ENCODE results near the gene SORCS2. TPM values are rescaled to one million over a fixed set of nuclear protein-coding genes. Genes with fewer than 3 reads are reported as not detected.
A peak's percentile ranks its signal among the peaks of the same experiment; 100 is the strongest.

Gene SORCS2
- total RNA-seq, 1 donor from 2014 or later, result 29.5 TPM

DNA sequence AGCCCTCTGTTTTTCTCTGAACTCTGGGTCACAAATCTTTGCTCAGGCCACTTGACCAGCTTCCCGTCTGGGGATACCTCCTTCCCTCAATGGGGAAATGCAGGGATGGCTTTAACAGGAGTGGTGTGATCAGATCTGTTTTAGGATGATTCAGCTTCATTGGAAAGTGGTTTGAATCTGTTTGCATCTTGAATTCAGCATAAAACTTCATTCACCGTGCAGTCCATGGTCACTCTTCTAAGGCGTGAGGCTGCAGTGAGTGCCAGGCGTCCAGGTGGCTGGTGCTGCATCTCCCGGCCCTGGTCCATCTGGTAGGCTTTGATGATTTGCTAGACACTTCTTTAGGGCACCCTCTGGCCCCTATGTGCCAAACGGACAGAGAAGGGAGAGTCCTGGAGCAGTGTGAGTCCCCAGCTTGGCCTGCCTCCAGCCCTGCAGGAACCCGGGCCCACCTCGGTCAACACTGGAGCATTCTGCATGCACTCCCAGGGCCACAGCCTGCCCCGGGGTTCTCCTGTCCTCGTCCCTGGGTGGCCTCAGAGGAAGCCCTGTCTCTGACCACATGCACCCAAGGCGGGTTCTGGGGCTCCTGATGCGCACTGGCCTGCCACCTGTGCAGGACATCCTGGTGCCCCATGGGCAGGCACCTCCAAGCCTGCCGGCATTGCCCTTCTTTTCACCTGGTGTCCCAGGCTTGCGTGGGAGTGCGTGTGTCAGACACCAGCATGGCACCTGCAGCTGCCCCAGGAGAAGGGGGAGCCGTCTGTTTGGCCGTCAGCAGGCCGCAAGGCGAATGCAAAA is 493.9 kb downstream of the SORCS2 start:
- TF ChIP-seq, protein P1, sequence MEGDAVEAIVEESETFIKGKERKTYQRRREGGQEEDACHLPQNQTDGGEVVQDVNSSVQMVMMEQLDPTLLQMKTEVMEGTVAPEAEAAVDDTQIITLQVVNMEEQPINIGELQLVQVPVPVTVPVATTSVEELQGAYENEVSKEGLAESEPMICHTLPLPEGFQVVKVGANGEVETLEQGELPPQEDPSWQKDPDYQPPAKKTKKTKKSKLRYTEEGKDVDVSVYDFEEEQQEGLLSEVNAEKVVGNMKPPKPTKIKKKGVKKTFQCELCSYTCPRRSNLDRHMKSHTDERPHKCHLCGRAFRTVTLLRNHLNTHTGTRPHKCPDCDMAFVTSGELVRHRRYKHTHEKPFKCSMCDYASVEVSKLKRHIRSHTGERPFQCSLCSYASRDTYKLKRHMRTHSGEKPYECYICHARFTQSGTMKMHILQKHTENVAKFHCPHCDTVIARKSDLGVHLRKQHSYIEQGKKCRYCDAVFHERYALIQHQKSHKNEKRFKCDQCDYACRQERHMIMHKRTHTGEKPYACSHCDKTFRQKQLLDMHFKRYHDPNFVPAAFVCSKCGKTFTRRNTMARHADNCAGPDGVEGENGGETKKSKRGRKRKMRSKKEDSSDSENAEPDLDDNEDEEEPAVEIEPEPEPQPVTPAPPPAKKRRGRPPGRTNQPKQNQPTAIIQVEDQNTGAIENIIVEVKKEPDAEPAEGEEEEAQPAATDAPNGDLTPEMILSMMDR (IDR thresholded peaks at IDR 0.05; ENCODE audit: partially characterized antibody, unreplicated experiment), result no peak
- Mint-ChIP-seq H3K9me3 (ENCODE audit: unreplicated experiment) (peaks cover 14% of the 10 kb centered on the region), H3K4me3 (ENCODE audit: unreplicated experiment) (no peak overlapping the region), H3K27ac (ENCODE audit: unreplicated experiment) (peak overlapping the region; percentile 28), H3K27me3 (ENCODE audit: unreplicated experiment) (no peaks in the 10 kb centered on the region), H3K36me3 (ENCODE audit: unreplicated experiment) (peaks cover 15% of the 10 kb centered on the region), H3K4me1 (ENCODE audit: low read depth, unreplicated experiment) (no peaks in the 10 kb centered on the region)
- peak; percentile 11 for DNase-seq

DNA sequence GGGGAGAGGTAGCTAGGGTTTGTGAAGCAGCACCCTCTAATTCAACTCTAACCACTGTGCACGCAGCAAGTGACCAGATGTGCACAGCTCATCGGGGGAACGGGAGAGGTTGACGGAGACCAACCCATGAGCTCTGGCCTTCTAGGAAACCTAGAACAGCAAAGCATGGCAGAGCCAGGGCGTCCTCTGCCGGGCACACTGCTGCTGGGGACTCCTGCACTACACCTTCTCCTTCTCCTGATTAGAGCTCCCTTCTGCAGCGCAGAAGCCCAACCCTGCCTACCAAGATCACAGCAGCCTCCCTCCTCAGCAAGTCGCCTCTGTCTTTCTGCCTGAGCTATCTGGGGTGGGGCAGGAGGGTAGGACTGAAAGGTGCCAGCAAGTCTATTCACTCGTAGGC is 494.7 kb downstream of the SORCS2 start:
- DNase-seq, result no peak
- H3K27me3 Mint-ChIP-seq (ENCODE audit: unreplicated experiment), result no peaks in the 10 kb centered on the region
- peaks cover 17% of the 10 kb centered on the region for H3K9me3 Mint-ChIP-seq (ENCODE audit: unreplicated experiment)
- H3K36me3 Mint-ChIP-seq (ENCODE audit: unreplicated experiment), result peaks cover 14% of the 10 kb centered on the region
- H3K4me1 Mint-ChIP-seq (ENCODE audit: low read depth, unreplicated experiment), result no peaks in the 10 kb centered on the region
- TF ChIP-seq, protein P1 (IDR thresholded peaks at IDR 0.05; ENCODE audit: partially characterized antibody, unreplicated experiment), result no peak
- H3K4me3 Mint-ChIP-seq (ENCODE audit: unreplicated experiment), result no peak overlapping the region
- no peak overlapping the region for H3K27ac Mint-ChIP-seq (ENCODE audit: unreplicated experiment)

DNA sequence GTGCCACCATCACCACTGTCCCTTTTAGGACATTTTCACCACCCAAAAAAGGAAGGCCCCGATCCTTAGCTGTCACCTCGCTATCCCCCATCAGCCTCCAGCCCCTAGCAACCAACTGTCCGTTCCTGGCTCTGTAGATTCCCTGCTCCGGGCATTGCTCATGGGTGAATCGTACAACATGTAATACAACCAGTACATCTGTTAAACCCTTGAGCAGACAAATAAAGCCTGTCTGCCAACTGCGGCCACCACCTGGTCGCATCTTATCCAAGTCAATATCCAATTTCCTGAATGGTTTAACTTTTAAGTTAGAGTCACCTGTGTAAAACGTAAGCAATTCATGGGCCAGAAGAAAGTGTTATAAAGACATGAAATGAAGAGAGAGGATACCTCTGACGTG is 495.5 kb downstream of the SORCS2 start:
- no peak overlapping the region for H3K4me3 Mint-ChIP-seq (ENCODE audit: unreplicated experiment)
- TF ChIP-seq, protein P1 (IDR thresholded peaks at IDR 0.05; ENCODE audit: partially characterized antibody, unreplicated experiment), result no peak
- peaks cover under 1% of the 10 kb centered on the region for H3K27me3 Mint-ChIP-seq (ENCODE audit: unreplicated experiment)
- peaks cover 12% of the 10 kb centered on the region for H3K36me3 Mint-ChIP-seq (ENCODE audit: unreplicated experiment)
- DNase-seq, result no peak
- H3K9me3 Mint-ChIP-seq (ENCODE audit: unreplicated experiment), result peaks cover 14% of the 10 kb centered on the region
- H3K4me1 Mint-ChIP-seq (ENCODE audit: low read depth, unreplicated experiment), result no peaks in the 10 kb centered on the region
- no peak overlapping the region for H3K27ac Mint-ChIP-seq (ENCODE audit: unreplicated experiment)

DNA sequence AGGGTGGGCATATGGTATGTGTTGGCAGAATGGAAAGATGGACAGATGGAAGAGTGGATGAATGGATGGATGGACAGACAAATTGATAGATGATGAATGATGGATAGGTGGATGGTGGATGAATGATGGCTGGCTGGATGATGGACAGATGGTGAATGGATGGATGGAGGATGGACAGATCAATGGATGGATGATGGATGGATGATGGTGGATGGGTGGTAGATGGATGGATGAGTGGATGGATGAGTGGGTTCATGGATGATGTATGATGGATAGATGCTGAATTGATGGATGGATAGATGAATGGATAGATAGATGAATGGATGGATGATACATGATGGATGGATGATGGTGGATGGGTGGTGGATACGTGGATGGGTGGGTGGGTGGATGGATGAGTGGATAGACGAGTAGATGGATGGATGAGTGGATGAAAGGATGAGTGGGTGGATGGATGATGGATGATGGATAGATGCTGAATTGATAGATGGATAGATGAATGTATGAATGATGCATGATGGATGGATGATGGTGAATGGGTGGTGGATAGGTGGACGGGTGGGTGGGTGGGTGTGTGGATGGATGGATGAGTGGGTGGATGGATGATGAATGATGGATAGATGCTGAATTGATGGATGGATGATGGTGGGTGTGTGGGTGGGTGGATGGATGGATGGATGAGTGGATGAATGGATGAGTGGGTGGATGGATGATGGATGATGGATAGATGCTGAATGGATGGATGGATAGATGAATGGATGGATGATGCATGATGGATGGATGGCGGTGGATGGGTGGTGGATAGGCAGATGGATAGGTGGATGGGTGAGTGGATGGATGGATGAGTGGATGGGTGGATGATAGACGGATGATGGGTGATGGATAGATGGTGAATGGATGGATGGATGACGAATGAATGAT is 497.7 kb downstream of the SORCS2 start:
- H3K4me1 Mint-ChIP-seq (ENCODE audit: low read depth, unreplicated experiment), result peaks cover 6% of the 10 kb centered on the region
- H3K27me3 Mint-ChIP-seq (ENCODE audit: unreplicated experiment), result peaks cover 3% of the 10 kb centered on the region
- TF ChIP-seq, protein P1 (IDR thresholded peaks at IDR 0.05; ENCODE audit: partially characterized antibody, unreplicated experiment), result no peak
- no peak overlapping the region for H3K4me3 Mint-ChIP-seq (ENCODE audit: unreplicated experiment)
- DNase-seq, result no peak
- H3K9me3 Mint-ChIP-seq (ENCODE audit: unreplicated experiment), result peaks cover 11% of the 10 kb centered on the region
- H3K36me3 Mint-ChIP-seq (ENCODE audit: unreplicated experiment), result peaks cover 2% of the 10 kb centered on the region
- no peak overlapping the region for H3K27ac Mint-ChIP-seq (ENCODE audit: unreplicated experiment)
